ENCODE data around the gene RAMP1. TPM values are rescaled to one million over a fixed set of nuclear protein-coding genes. Genes with fewer than 3 reads are reported as not detected.

RAMP1 gene
- total and polyA plus RNA-seq, 4 donors: 3.1 to 129 (median 23.5) TPM

DNA sequence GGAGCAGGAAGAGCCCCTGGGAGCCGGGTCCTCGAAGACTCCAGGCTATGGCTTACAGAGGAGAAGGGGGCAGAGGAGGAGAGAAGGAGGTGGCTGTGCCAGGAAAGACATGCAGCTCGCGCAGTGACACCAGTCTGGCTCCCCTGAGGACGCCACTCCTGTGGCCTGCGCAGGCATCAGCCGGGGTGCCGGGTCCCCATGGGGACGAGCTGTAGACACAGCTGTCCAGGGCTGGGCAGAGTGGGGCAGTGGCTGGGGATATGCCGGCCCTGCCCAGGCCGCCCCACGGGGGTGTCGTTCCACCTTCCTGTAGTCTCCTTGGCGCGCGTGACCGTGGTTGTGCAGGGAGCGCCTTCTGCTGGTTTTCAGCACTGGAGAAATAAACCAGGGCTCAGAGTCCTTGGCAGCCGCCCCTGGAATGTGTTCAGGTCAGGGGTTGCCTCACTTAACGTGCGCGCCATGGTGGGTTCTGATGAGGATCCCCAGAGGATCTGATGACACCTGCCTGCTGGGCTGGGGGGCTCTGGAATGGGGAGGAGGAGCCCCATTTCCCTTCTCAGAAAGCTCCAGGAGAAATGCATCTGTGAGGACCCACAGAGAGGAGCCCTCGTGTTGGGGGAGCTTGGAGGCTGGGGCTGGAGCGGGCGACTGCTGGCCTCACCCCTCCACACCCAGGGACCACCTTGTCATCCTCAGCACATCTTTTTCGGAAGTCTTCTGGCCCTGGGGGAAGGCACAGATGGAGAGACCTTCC is 26.7 kb downstream of the RAMP1 start:
- Histone ChIP-seq H3K9ac (ENCODE audit: low read depth in 1 of 2, low read length in 2 of 2) (no peak overlapping the region), H3K4me3 (ENCODE audit: low read depth in 1 of 3, low read length in 3 of 3) (no peak overlapping the region), H3K36me3 (ENCODE audit: control insufficient read depth in 4 of 4, insufficient read depth in 3 of 4, low read depth in 1 of 4, low read length in 3 of 4) (no peaks in the 10 kb centered on the region), H3K27ac (ENCODE audit: low read depth in 1 of 2, low read length in 2 of 2) (peak overlapping the region; percentile 30 to 31), H3K4me1 (ENCODE audit: control insufficient read depth in 4 of 4, insufficient read depth in 4 of 4, low read length in 3 of 4) (peaks cover 0 to 4% (median 2%) of the 10 kb centered on the region in 4 donors), H3K27me3 (ENCODE audit: control insufficient read depth in 4 of 4, insufficient read depth in 4 of 4, low read length in 3 of 4) (no peaks in the 10 kb centered on the region), H3K9me3 (ENCODE audit: control insufficient read depth in 4 of 4, low read length in 3 of 4) (no peaks in the 10 kb centered on the region)
- 85% methylated on average over 26 of the region's 26 CpGs for WGBS
- no peak for DNase-seq (ENCODE audit: low spot score)
- TF ChIP-seq NR2F2 (IDR thresholded peaks at IDR 0.05): peak; percentile 41
- TF ChIP-seq FOXA1 (IDR thresholded peaks at IDR 0.05): no peak
- no peak for TF ChIP-seq ZBTB33 (IDR thresholded peaks at IDR 0.05)
- TF ChIP-seq TAF1 (conservative IDR thresholded peaks at IDR 0.05): no peak
- TF ChIP-seq HNF4G (IDR thresholded peaks at IDR 0.05): no peak
- TF ChIP-seq SP1 (IDR thresholded peaks at IDR 0.05): no peak
- TF ChIP-seq YY1 (IDR thresholded peaks at IDR 0.05): no peak
- no peak for TF ChIP-seq CTCF (IDR thresholded peaks at IDR 0.05; ENCODE audit: low read depth, low read length, missing input control)
- TF ChIP-seq RXRA (IDR thresholded peaks at IDR 0.05): no peak

- Histone ChIP-seq H3K4me1 (ENCODE audit: control insufficient read depth in 4 of 4, insufficient read depth in 4 of 4, low read length in 3 of 4) (peaks cover 0 to 4% (median 2%) of the 10 kb centered on the region in 4 donors), H3K9me3 (ENCODE audit: control insufficient read depth in 4 of 4, low read length in 3 of 4) (no peaks in the 10 kb centered on the region), H3K27me3 (ENCODE audit: control insufficient read depth in 4 of 4, insufficient read depth in 4 of 4, low read length in 3 of 4) (no peaks in the 10 kb centered on the region), H3K9ac (ENCODE audit: low read depth in 1 of 2, low read length in 2 of 2) (no peak overlapping the region), H3K4me3 (ENCODE audit: low read depth in 1 of 3, low read length in 3 of 3) (no peak overlapping the region), H3K27ac (ENCODE audit: low read depth in 1 of 2, low read length in 2 of 2) (peak overlapping the region in 1 of 2 donors; percentile 69), H3K36me3 (ENCODE audit: control insufficient read depth in 4 of 4, insufficient read depth in 3 of 4, low read depth in 1 of 4, low read length in 3 of 4) (no peaks in the 10 kb centered on the region)
- TF ChIP-seq ZBTB33 (IDR thresholded peaks at IDR 0.05) (no peak), RXRA (IDR thresholded peaks at IDR 0.05) (no peak), TAF1 (conservative IDR thresholded peaks at IDR 0.05) (no peak), NR2F2 (IDR thresholded peaks at IDR 0.05) (no peak), EGR1 (IDR thresholded peaks at IDR 0.05; ENCODE audit: low read depth in 2 of 2) (no peak), HNF4G (IDR thresholded peaks at IDR 0.05) (no peak), CTCF (IDR thresholded peaks at IDR 0.05; ENCODE audit: low read depth, low read length, missing input control) (no peak), RAD21 (IDR thresholded peaks at IDR 0.05) (no peak), JUND (IDR thresholded peaks at IDR 0.05) (no peak), MAX (IDR thresholded peaks at IDR 0.05) (no peak)
- TF ChIP-seq, protein P1, sequence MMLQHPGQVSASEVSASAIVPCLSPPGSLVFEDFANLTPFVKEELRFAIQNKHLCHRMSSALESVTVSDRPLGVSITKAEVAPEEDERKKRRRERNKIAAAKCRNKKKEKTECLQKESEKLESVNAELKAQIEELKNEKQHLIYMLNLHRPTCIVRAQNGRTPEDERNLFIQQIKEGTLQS (IDR thresholded peaks at IDR 0.05): no peak
- 92% methylated on average over 23 of the region's 23 CpGs for WGBS
- no peak for DNase-seq (ENCODE audit: low spot score)
Observed at GRCh38 chr2:237886685-237887481, 27.5 kb downstream of the RAMP1 start.

Data from liver (tissue), 9 donors.